ENCODE results near the gene THRAP3. TPM values are rescaled to one million over a fixed set of nuclear protein-coding genes. Genes with fewer than 3 reads are reported as not detected.

The THRAP3 gene
- total RNA-seq, 1 experiment from 2014 or later, result 143 TPM

DNA sequence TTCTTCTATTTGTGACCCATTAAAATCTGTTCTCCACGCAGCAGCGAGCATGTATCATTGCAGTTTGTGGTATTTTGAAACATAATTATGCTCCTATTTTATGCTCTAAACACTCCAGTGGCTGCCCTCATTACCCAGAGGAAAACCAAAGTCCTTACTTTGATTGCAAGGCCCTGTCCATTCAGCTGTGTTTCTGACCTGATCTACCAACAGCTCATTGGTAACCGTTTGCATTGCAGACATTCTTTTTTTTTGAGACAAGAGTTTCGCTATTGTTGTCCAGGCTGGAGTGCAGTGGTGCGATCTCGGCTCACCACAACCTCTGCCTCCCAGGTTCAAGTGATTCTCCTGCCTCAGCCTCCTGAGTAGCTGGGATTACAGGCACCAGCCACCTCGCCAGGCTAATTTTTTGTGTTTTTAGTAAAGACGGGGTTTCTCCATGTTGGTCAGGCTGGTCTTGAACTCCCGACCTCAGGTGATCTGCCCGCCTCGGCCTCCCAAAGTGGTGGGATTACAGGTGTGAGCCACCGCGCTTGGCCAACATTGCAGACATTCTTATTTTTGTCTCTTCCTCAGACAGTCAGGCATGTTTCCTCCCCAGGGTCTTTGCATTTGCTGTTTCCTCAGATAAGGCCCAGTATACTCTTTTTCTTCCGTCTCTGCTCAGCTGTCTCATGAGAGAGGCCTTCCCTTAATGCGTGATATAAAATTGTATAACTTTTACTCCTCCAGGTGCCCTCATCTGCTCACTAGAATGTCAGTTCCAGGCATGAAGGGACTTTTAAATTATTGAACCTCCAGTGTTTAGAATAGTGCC is 32.5 kb downstream of the THRAP3 start:
- Histone ChIP-seq H3K36me3 (ENCODE audit: low read depth) (peaks cover 23% of the 10 kb centered on the region), H3K79me2 (ENCODE audit: low read depth) (peaks cover 89% of the 10 kb centered on the region), H3K9me3 (ENCODE audit: insufficient read depth, low read depth) (no peaks in the 10 kb centered on the region), H3K27ac (peak overlapping the region; percentile 99), H2AFZ (no peak overlapping the region), H3K9me2 (ENCODE audit: insufficient read depth) (no peaks in the 10 kb centered on the region), H3K27me3 (ENCODE audit: insufficient read depth, low read depth) (no peaks in the 10 kb centered on the region), H4K20me1 (ENCODE audit: insufficient read depth) (peaks cover 33% of the 10 kb centered on the region), H3K4me1 (replicated peaks; ENCODE audit: insufficient read depth) (peaks cover 60% of the 10 kb centered on the region), H3F3A (ENCODE audit: insufficient read depth, low read depth) (peaks cover 73% of the 10 kb centered on the region), H3K4me3 (0 out of 2 replicates have a peak overlapping the region, but pooled peaks have one; percentile 7), H3K4me2 (peak overlapping the region; percentile 81)
- TF ChIP-seq EZH2 (IDR thresholded peaks at IDR 0.05; ENCODE audit: low read depth) (no peak), CTCF (conservative IDR thresholded peaks at IDR 0.05) (no peak)
- DNase-seq, result no peak
- ChIA-PET POLR2A (ENCODE audit: unreplicated experiment) (no interaction called here), CTCF (no interaction called here)
- BruUV-seq (replicated peaks), result no TSS peak
- intact Hi-C loops (cut with micrococcal nuclease; ENCODE audit: unreplicated experiment), result loop anchor here (1.0 kb wide), 1 partner anchor 107 kb away; the partner anchor contains the start of gene TRAPPC3

- H3K4me2 ChIP-seq, result peak overlapping the region; percentile 81
- H3K4me1 ChIP-seq (replicated peaks; ENCODE audit: insufficient read depth), result peaks cover 54% of the 10 kb centered on the region
- intact Hi-C loops (cut with micrococcal nuclease; ENCODE audit: unreplicated experiment), result loop anchor here (1.0 kb wide), 1 partner anchor 108 kb away; the partner anchor contains the start of gene TRAPPC3
- peak overlapping the region; percentile 35; the same call in 1 of the 2 replicates for H3K4me3 ChIP-seq
- H3F3A ChIP-seq (ENCODE audit: insufficient read depth, low read depth), result peaks cover 70% of the 10 kb centered on the region
- ChIA-PET CTCF (interaction anchor here (1.0 kb wide), 1 partner anchor 13 kb away, joined by 4 read pairs; no protein-coding TSS in a partner anchor), POLR2A (ENCODE audit: unreplicated experiment) (no interaction called here)
- H2AFZ ChIP-seq, result no peak overlapping the region
- H3K27me3 ChIP-seq (ENCODE audit: insufficient read depth, low read depth), result no peaks in the 10 kb centered on the region
- peak overlapping the region; percentile 99 for H3K27ac ChIP-seq
- TF ChIP-seq CTCF (conservative IDR thresholded peaks at IDR 0.05), result no peak
- no peak for TF ChIP-seq EZH2 (IDR thresholded peaks at IDR 0.05; ENCODE audit: low read depth)
- no peaks in the 10 kb centered on the region for H3K9me3 ChIP-seq (ENCODE audit: insufficient read depth, low read depth)
- H3K36me3 ChIP-seq (ENCODE audit: low read depth), result peaks cover 29% of the 10 kb centered on the region
- H3K79me2 ChIP-seq (ENCODE audit: low read depth), result peaks cover 89% of the 10 kb centered on the region
- no TSS peak for BruUV-seq (replicated peaks)
- H4K20me1 ChIP-seq (ENCODE audit: insufficient read depth), result peaks cover 33% of the 10 kb centered on the region
- H3K9me2 ChIP-seq (ENCODE audit: insufficient read depth), result no peaks in the 10 kb centered on the region
- DNase-seq, result peak; percentile 85 to 86
Measured at GRCh38 chr1:36257375-36257767, 33.1 kb downstream of the THRAP3 start.

- Histone ChIP-seq H3F3A (ENCODE audit: insufficient read depth, low read depth) (peaks cover 66% of the 10 kb centered on the region), H3K4me1 (replicated peaks; ENCODE audit: insufficient read depth) (peaks cover 53% of the 10 kb centered on the region), H3K9me2 (ENCODE audit: insufficient read depth) (no peaks in the 10 kb centered on the region), H3K4me3 (peak overlapping the region; percentile 35; the same call in 1 of the 2 replicates), H4K20me1 (ENCODE audit: insufficient read depth) (peaks cover 34% of the 10 kb centered on the region), H3K27ac (peak overlapping the region; percentile 99), H3K36me3 (ENCODE audit: low read depth) (peaks cover 32% of the 10 kb centered on the region), H3K79me2 (ENCODE audit: low read depth) (peaks cover 87% of the 10 kb centered on the region), H3K27me3 (ENCODE audit: insufficient read depth, low read depth) (no peaks in the 10 kb centered on the region), H3K9me3 (ENCODE audit: insufficient read depth, low read depth) (no peaks in the 10 kb centered on the region), H2AFZ (no peak overlapping the region), H3K4me2 (peak overlapping the region; percentile 81)
- no peak for DNase-seq
- POLR2A ChIA-PET (ENCODE audit: unreplicated experiment), result interaction anchor here (0.6 to 0.8 kb wide), 7 partner anchors 15 to 327 kb away, joined by 3 to 8 read pairs (median 6); no protein-coding TSS in a partner anchor
- intact Hi-C loops (cut with micrococcal nuclease; ENCODE audit: unreplicated experiment), result loop anchor here (1.0 to 2.0 kb wide), 3 partner anchors 14 to 178 kb away; partner anchors contain the start of gene THRAP3
- TF ChIP-seq EZH2 (IDR thresholded peaks at IDR 0.05; ENCODE audit: low read depth) (no peak), CTCF (conservative IDR thresholded peaks at IDR 0.05) (no peak)
- CTCF ChIA-PET, result interaction anchor here (0.6 to 1.4 kb wide), 6 partner anchors 35 to 452 kb away, joined by 3 to 14 read pairs (median 4); partner anchors contain the start of gene THRAP3
- BruUV-seq (replicated peaks), result no TSS peak
Measured at GRCh38 chr1:36258960-36259344, 34.7 kb downstream of the THRAP3 start.
